ENCODE results near the gene SLC25A4.

Gene SLC25A4

GRCh38 chr4:185119927-185120630 lies 23.0 kb upstream of the SLC25A4 start:
- no peak for TF ChIP-seq CTCF (conservative IDR thresholded peaks at IDR 0.05; ENCODE audit: low read depth, low read length)
- DNase-seq (ENCODE audit: low read depth), result no peak
- H3K4me3 ChIP-seq (ENCODE audit: low read length), result no peak overlapping the region

GRCh38 chr4:185120631-185120946 lies 22.5 kb upstream of the SLC25A4 start:
- DNase-seq (ENCODE audit: low read depth), result no peak

GRCh38 chr4:185122681-185123345 lies 20.3 kb upstream of the SLC25A4 start:
- H3K4me3 ChIP-seq (ENCODE audit: low read length), result no peak overlapping the region
- DNase-seq (ENCODE audit: low read depth), result no peak
- TF ChIP-seq CTCF (conservative IDR thresholded peaks at IDR 0.05; ENCODE audit: low read depth, low read length), result no peak

More at GRCh38 chr4:185120631-185120946, 22.5 kb upstream of the SLC25A4 start:
- no peak for TF ChIP-seq CTCF (conservative IDR thresholded peaks at IDR 0.05; ENCODE audit: low read depth, low read length)
- no peak overlapping the region for H3K4me3 ChIP-seq (ENCODE audit: low read length)

- no peak overlapping the region for H3K4me3 ChIP-seq (ENCODE audit: low read length)
- DNase-seq (ENCODE audit: low read depth), result no peak
- no peak for TF ChIP-seq CTCF (conservative IDR thresholded peaks at IDR 0.05; ENCODE audit: low read depth, low read length)
Measured at GRCh38 chr4:185124006-185124405, 19.1 kb upstream of the SLC25A4 start.

GRCh38 chr4:185127021-185127925 lies 15.8 kb upstream of the SLC25A4 start:
- TF ChIP-seq CTCF (conservative IDR thresholded peaks at IDR 0.05; ENCODE audit: low read depth, low read length), result no peak
- no peak for DNase-seq (ENCODE audit: low read depth)
- H3K4me3 ChIP-seq (ENCODE audit: low read length), result peak overlapping the region; percentile 56

GRCh38 chr4:185128272-185129119 lies 14.6 kb upstream of the SLC25A4 start:
- TF ChIP-seq CTCF (conservative IDR thresholded peaks at IDR 0.05; ENCODE audit: low read depth, low read length), result peak; percentile 18
- no peak for DNase-seq (ENCODE audit: low read depth)
- H3K4me3 ChIP-seq (ENCODE audit: low read length), result peak overlapping the region; percentile 56

All from retinal pigment epithelial cell (primary cell).